HCT116 (cell line): ENCODE results near the gene NFATC3.

Source experiments
- EGR1 ChIP-seq: IDR thresholded peaks from 2 replicates; pipeline ENCODE4 v1.6.1; 2012; ENCODE audit warnings: low read depth
- EZH2 ChIP-seq: fragments of 200-600 bp; sonication (generic); IDR thresholded peaks from 2 replicates; pipeline ENCODE4 v1.6.1; 2017; ENCODE audit warnings: antibody characterized with exemption, mixed run types
- EZH2phosphoT487 ChIP-seq: fragments of 200-600 bp; IDR thresholded peaks from 2 replicates; pipeline ENCODE4 v1.6.1; 2018; ENCODE audit warnings: antibody characterized with exemption, borderline replicate concordance
- SP1 ChIP-seq: IDR thresholded peaks from 2 replicates; pipeline ENCODE4 v1.6.1; 2012; ENCODE audit warnings: low read depth
- TCF7L2 ChIP-seq: IDR thresholded peaks from 2 replicates; pipeline ENCODE4 v1.7.0; 2011; ENCODE audit warnings: borderline replicate concordance, inconsistent platforms; ENCODE audit not compliant: insufficient read depth, insufficient read length; ENCODE audit errors: extremely low read depth
- TF ChIP-seq, protein P1 (sequence below): IDR thresholded peaks from 2 replicates; pipeline ENCODE4 v1.6.1; 2012
- TF ChIP-seq, protein P2 (sequence below), 3 experiments: fragments of 200-600 bp in 1 of 3; sonication (generic) in 1 of 3; IDR thresholded peaks in 2 of 3; conservative IDR thresholded peaks in 1 of 3; 2 replicates each; pipeline ENCODE4 v1.5.1; 2012 to 2017; ENCODE audit warnings: low read depth in 2 of 3, low read length in 2 of 3, antibody characterized with exemption in 1 of 3, borderline replicate concordance in 1 of 3, control low read depth in 1 of 3, mild to moderate bottlenecking in 1 of 3, mixed read lengths in 1 of 3, mixed run types in 1 of 3, moderate library complexity in 1 of 3; ENCODE audit not compliant: insufficient read depth in 1 of 3
- TF ChIP-seq, protein P3 (sequence below): IDR thresholded peaks from 2 replicates; pipeline ENCODE4 v1.6.1; 2012; ENCODE audit warnings: low read depth

DNA sequence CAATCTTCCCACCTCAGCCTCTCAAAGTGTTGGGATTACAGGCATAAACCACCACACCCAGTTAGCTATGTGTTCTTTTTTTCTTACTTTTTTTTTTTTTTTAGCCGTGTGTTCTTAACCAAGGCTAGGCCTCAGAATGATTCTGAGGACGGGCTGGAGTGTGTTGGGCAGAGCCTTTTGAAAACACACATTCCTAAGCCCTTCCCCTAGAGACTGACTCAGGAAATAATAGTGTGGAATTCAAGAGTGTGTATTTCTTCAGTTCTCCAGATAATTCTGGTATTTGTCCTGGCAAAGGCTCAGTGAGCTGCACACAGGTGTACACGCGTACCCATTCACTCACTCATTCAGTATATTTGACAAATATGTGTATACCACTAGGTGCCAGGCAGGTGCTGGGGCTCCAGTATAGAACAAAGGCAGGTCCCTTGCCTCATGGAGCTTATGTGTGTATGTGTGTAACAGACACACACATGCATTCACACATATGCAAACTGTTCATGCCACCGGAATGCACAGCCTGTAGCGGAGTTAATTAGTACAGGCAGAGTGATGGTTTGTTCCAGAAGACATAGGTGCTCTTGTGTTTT lies 19.4 kb upstream of the NFATC3 start:
- TF ChIP-seq EGR1 (no peak), EZH2 (no peak), EZH2phosphoT487 (no peak), SP1 (no peak), TCF7L2 (no peak)
- TF ChIP-seq, protein P1, sequence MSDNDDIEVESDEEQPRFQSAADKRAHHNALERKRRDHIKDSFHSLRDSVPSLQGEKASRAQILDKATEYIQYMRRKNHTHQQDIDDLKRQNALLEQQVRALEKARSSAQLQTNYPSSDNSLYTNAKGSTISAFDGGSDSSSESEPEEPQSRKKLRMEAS: no peak
- TF ChIP-seq, protein P2, sequence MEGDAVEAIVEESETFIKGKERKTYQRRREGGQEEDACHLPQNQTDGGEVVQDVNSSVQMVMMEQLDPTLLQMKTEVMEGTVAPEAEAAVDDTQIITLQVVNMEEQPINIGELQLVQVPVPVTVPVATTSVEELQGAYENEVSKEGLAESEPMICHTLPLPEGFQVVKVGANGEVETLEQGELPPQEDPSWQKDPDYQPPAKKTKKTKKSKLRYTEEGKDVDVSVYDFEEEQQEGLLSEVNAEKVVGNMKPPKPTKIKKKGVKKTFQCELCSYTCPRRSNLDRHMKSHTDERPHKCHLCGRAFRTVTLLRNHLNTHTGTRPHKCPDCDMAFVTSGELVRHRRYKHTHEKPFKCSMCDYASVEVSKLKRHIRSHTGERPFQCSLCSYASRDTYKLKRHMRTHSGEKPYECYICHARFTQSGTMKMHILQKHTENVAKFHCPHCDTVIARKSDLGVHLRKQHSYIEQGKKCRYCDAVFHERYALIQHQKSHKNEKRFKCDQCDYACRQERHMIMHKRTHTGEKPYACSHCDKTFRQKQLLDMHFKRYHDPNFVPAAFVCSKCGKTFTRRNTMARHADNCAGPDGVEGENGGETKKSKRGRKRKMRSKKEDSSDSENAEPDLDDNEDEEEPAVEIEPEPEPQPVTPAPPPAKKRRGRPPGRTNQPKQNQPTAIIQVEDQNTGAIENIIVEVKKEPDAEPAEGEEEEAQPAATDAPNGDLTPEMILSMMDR (IDR thresholded peaks at IDR 0.05 in 2 of 3, conservative IDR thresholded peaks at IDR 0.05 in 1 of 3; ENCODE audit: borderline replicate concordance in 1 of 3, insufficient read depth in 1 of 3, low read depth in 2 of 3, low read length in 2 of 3): no peak
- TF ChIP-seq, protein P3, sequence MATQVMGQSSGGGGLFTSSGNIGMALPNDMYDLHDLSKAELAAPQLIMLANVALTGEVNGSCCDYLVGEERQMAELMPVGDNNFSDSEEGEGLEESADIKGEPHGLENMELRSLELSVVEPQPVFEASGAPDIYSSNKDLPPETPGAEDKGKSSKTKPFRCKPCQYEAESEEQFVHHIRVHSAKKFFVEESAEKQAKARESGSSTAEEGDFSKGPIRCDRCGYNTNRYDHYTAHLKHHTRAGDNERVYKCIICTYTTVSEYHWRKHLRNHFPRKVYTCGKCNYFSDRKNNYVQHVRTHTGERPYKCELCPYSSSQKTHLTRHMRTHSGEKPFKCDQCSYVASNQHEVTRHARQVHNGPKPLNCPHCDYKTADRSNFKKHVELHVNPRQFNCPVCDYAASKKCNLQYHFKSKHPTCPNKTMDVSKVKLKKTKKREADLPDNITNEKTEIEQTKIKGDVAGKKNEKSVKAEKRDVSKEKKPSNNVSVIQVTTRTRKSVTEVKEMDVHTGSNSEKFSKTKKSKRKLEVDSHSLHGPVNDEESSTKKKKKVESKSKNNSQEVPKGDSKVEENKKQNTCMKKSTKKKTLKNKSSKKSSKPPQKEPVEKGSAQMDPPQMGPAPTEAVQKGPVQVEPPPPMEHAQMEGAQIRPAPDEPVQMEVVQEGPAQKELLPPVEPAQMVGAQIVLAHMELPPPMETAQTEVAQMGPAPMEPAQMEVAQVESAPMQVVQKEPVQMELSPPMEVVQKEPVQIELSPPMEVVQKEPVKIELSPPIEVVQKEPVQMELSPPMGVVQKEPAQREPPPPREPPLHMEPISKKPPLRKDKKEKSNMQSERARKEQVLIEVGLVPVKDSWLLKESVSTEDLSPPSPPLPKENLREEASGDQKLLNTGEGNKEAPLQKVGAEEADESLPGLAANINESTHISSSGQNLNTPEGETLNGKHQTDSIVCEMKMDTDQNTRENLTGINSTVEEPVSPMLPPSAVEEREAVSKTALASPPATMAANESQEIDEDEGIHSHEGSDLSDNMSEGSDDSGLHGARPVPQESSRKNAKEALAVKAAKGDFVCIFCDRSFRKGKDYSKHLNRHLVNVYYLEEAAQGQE: no peak
